ENCODE data around the gene LYRM1. TPM values are rescaled to one million over a fixed set of nuclear protein-coding genes. Genes with fewer than 3 reads are reported as not detected.

The LYRM1 gene
- total RNA-seq, 2 donors from 2014 or later: 13.1 to 16.8 TPM

GRCh38 chr16:20938426-20938825 lies 37.9 kb downstream of the LYRM1 start:
- H3K9me3 ChIP-seq (ENCODE audit: control insufficient read depth, low read length): no peaks in the 10 kb centered on the region
- no peak for DNase-seq
- 96% methylated on average over 2 of the region's 2 CpGs; no CpG with 5 or more reads in 1 of the 2 experiments for WGBS, 2 experiments (ENCODE audit: insufficient coverage in 1 of 2, insufficient read length in 1 of 2)
- H3K27me3 ChIP-seq (ENCODE audit: control insufficient read depth, insufficient read depth, low read length, poor library complexity, severe bottlenecking): no peaks in the 10 kb centered on the region
- no peak for TF ChIP-seq CTCF (conservative IDR thresholded peaks at IDR 0.05)
- no peaks in the 10 kb centered on the region for H3K4me1 Mint-ChIP-seq
- no peaks in the 10 kb centered on the region for H3K27me3 Mint-ChIP-seq (ENCODE audit: insufficient read depth)
- no peaks in the 10 kb centered on the region for H3K4me1 ChIP-seq (ENCODE audit: control insufficient read depth, insufficient read depth, low read length)
- H3K27ac ChIP-seq (ENCODE audit: low read depth, low read length): no peak overlapping the region
- H3K9ac ChIP-seq (ENCODE audit: extremely low read depth, low read length, poor library complexity, severe bottlenecking): no peak overlapping the region
- no peaks in the 10 kb centered on the region for H3K36me3 ChIP-seq (ENCODE audit: control insufficient read depth, insufficient read depth, low read length)
- no peaks in the 10 kb centered on the region for H3K9me3 Mint-ChIP-seq
- H3K4me3 Mint-ChIP-seq: no peak overlapping the region
- no peaks in the 10 kb centered on the region for H3K36me3 Mint-ChIP-seq (ENCODE audit: low read depth)
- H3K27ac Mint-ChIP-seq: no peak overlapping the region
- no peak overlapping the region for H3K4me3 ChIP-seq (ENCODE audit: low read length)

- Mint-ChIP-seq H3K27me3 (ENCODE audit: insufficient read depth) (no peaks in the 10 kb centered on the region), H3K4me1 (no peaks in the 10 kb centered on the region), H3K9me3 (no peaks in the 10 kb centered on the region), H3K27ac (no peak overlapping the region), H3K4me3 (no peak overlapping the region), H3K36me3 (ENCODE audit: low read depth) (no peaks in the 10 kb centered on the region)
- TF ChIP-seq CTCF (conservative IDR thresholded peaks at IDR 0.05): no peak
- Histone ChIP-seq H3K27ac (ENCODE audit: low read depth, low read length) (no peak overlapping the region), H3K4me1 (ENCODE audit: control insufficient read depth, insufficient read depth, low read length) (no peaks in the 10 kb centered on the region), H3K9ac (ENCODE audit: extremely low read depth, low read length, poor library complexity, severe bottlenecking) (no peak overlapping the region), H3K4me3 (ENCODE audit: low read length) (no peak overlapping the region), H3K36me3 (ENCODE audit: control insufficient read depth, insufficient read depth, low read length) (no peaks in the 10 kb centered on the region), H3K9me3 (ENCODE audit: control insufficient read depth, low read length) (no peaks in the 10 kb centered on the region), H3K27me3 (ENCODE audit: control insufficient read depth, insufficient read depth, low read length, poor library complexity, severe bottlenecking) (no peaks in the 10 kb centered on the region)
- no peak for DNase-seq
Measured at GRCh38 chr16:20939611-20940010, 39.0 kb downstream of the LYRM1 start.

GRCh38 chr16:20940871-20941635 lies 40.5 kb downstream of the LYRM1 start:
- Histone ChIP-seq H3K9me3 (ENCODE audit: control insufficient read depth, low read length) (no peaks in the 10 kb centered on the region), H3K36me3 (ENCODE audit: control insufficient read depth, insufficient read depth, low read length) (no peaks in the 10 kb centered on the region), H3K4me3 (ENCODE audit: low read length) (no peak overlapping the region), H3K9ac (ENCODE audit: extremely low read depth, low read length, poor library complexity, severe bottlenecking) (no peak overlapping the region), H3K27ac (ENCODE audit: low read depth, low read length) (no peak overlapping the region), H3K4me1 (ENCODE audit: control insufficient read depth, insufficient read depth, low read length) (no peaks in the 10 kb centered on the region), H3K27me3 (ENCODE audit: control insufficient read depth, insufficient read depth, low read length, poor library complexity, severe bottlenecking) (no peaks in the 10 kb centered on the region)
- Mint-ChIP-seq H3K27me3 (ENCODE audit: insufficient read depth) (no peaks in the 10 kb centered on the region), H3K4me1 (peaks cover 4% of the 10 kb centered on the region), H3K4me3 (no peak overlapping the region), H3K36me3 (ENCODE audit: low read depth) (no peaks in the 10 kb centered on the region), H3K27ac (no peak overlapping the region), H3K9me3 (no peaks in the 10 kb centered on the region)
- no peak for DNase-seq
- no peak for TF ChIP-seq CTCF (conservative IDR thresholded peaks at IDR 0.05)
- 89 to 93% methylated on average over 6 of the region's 6 CpGs for WGBS, 2 experiments (ENCODE audit: insufficient coverage in 1 of 2, insufficient read length in 1 of 2)

Measured in endodermal cell (in vitro differentiated cells).